AG09309 (cell line): ENCODE measurements around the gene PLCH2.

Source experiments
- DNase-seq: peaks from one replicate; pipeline ENCODE4 v3.0.0-alpha.2; 2010; ENCODE audit warnings: low read depth
- H3K4me3 ChIP-seq: 2 replicates; pipeline ENCODE4 v1.5.1; 2011; ENCODE audit warnings: mild to moderate bottlenecking, low read depth, low read length, moderate library complexity; ENCODE audit not compliant: control insufficient read depth
- CTCF ChIP-seq: IDR thresholded peaks from 2 replicates; pipeline ENCODE4 v1.5.1; 2011; ENCODE audit warnings: mild to moderate bottlenecking, low read depth, low read length, inconsistent platforms; ENCODE audit not compliant: insufficient read depth, control insufficient read depth; ENCODE audit errors: missing control alignments

The PLCH2 gene

GRCh38 chr1:2486041-2486440 is 10.0 kb downstream of the PLCH2 start:
- no peak for DNase-seq
- no peak overlapping the region for H3K4me3 ChIP-seq
- no peak for TF ChIP-seq CTCF

GRCh38 chr1:2486558-2486957 is 10.5 kb downstream of the PLCH2 start:
- no peak overlapping the region for H3K4me3 ChIP-seq
- no peak for DNase-seq
- TF ChIP-seq CTCF, result no peak

DNA sequence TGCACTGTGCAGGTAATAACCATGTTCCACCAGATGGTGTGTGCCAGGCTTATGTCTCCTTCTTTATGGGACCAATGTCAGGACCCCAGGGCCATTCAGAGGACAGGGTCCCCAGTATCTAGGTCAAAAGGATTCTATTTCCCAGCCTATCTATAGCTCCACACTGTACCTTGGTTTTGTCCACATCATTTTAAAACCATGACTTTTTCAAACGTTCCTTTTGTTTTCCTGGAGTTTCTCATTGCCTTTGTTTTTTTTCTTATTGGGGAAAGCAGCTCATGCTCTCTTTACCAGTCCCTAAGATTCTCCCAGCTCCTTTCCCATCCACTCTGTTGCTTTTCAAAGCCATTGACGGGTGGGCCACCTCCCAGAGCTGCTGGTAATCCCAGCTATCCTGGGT is 12.6 kb downstream of the PLCH2 start:
- H3K4me3 ChIP-seq, result no peak overlapping the region
- no peak for TF ChIP-seq CTCF

GRCh38 chr1:2489615-2490014 is 13.5 kb downstream of the PLCH2 start:
- no peak for TF ChIP-seq CTCF
- no peak for DNase-seq
- no peak overlapping the region for H3K4me3 ChIP-seq

More for the DNA sequence above, 12.6 kb downstream of the PLCH2 start:
- no peak for DNase-seq

- H3K4me3 ChIP-seq, result no peak overlapping the region
- TF ChIP-seq CTCF, result no peak
- no peak for DNase-seq
Observed at GRCh38 chr1:2492091-2492490, 16.0 kb downstream of the PLCH2 start.

GRCh38 chr1:2493218-2493617 is 17.1 kb downstream of the PLCH2 start:
- no peak for TF ChIP-seq CTCF
- H3K4me3 ChIP-seq, result no peak overlapping the region
- DNase-seq, result no peak

GRCh38 chr1:2493691-2494322 is 17.7 kb downstream of the PLCH2 start:
- no peak overlapping the region for H3K4me3 ChIP-seq
- TF ChIP-seq CTCF, result no peak
- peak; percentile 3 for DNase-seq
